NCI-H2107 (cell line): Measurements from ENCODE around the gene ELMO1.

Source experiments
- DNase-seq: peaks from one replicate; lab custom pipeline; 2025; lab: John Stamatoyannopoulos, UW

The ELMO1 gene

GRCh38 chr7:37408291-37409228 lies 40.1 kb downstream of the ELMO1 start:
- DNase-seq, result no peak

DNA sequence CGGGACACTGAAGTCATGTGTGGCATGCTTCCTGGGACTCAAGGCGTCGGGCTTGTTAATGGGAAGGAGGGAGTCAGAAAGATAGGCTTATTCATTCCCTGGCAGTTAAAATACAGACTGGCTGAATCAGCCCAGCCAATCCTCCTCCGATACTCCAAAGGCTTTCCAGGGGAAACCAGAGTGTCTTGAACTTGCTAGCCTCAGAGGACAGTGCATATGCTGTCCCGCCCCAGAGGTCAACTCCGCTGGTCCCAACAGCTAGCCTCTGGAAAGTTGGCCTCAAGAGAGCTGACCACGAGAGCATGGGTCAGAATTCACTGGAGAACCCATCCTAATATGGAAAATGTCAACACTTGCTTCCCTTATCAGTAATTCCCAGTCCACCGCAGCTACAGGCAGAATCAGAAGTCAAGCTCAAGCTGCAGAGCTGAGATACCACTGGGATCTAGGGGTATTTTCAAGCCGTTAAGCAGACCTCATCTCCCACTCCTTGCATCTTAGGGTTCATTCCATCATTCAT lies 43.0 kb downstream of the ELMO1 start:
- DNase-seq, result no peak

GRCh38 chr7:37405128-37405527 lies 43.5 kb downstream of the ELMO1 start:
- no peak for DNase-seq

- no peak for DNase-seq
Measured at GRCh38 chr7:37399876-37400421, 48.7 kb downstream of the ELMO1 start.

DNA sequence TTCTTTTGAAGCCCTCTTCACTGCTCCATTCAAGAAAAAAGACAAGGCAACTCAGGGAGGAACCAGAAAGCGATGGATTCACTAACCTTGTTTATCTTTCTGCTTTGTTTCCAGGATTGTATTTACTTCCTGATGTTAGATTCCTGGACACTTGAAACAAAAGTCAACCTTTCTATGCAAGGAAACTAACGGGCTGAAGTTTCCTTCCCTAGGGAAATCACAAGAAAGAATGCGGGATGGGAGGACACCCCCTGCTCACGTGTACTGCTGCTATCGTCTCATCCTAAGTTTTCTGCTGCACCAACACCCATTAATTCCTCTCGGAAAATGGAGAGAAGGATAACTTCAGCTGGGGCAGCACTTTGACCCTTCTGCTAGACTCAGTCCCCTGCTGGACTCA lies 50.3 kb downstream of the ELMO1 start:
- DNase-seq, result no peak

DNA sequence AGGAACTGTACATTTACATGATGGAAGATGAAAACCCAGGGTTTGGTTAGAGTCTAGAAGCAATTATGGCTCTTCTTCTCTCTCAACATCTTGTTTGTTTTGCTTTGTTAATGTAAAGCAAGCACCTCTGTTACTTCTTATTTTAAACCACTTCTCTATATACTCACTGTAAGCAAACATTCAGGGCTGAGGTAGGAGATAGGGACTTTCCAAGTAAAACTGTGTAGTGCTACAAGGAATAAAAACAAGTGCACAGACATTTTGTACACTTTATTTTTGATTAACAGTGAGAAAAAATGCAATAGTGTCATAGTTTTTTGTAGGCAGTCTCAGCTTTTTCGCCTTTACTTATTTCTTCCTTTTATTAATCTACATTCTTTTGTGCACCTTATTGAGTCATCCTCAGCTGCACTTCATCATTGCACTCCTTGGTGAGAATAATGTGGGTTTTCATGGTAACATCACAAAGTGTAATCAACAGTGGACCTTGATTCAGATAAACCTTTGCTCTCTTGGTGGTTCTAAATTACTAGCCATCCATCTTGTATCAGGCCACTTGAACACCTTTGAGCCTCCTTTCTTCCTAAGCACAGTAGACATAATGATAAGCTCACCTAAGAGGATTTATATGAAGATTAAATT lies 52.9 kb downstream of the ELMO1 start:
- no peak for DNase-seq

- DNase-seq, result no peak
Measured at GRCh38 chr7:37394158-37394557, 54.5 kb downstream of the ELMO1 start.

- no peak for DNase-seq
Measured at GRCh38 chr7:37393476-37393875, 55.2 kb downstream of the ELMO1 start.

GRCh38 chr7:37392673-37393017 lies 56.0 kb downstream of the ELMO1 start:
- no peak for DNase-seq

DNA sequence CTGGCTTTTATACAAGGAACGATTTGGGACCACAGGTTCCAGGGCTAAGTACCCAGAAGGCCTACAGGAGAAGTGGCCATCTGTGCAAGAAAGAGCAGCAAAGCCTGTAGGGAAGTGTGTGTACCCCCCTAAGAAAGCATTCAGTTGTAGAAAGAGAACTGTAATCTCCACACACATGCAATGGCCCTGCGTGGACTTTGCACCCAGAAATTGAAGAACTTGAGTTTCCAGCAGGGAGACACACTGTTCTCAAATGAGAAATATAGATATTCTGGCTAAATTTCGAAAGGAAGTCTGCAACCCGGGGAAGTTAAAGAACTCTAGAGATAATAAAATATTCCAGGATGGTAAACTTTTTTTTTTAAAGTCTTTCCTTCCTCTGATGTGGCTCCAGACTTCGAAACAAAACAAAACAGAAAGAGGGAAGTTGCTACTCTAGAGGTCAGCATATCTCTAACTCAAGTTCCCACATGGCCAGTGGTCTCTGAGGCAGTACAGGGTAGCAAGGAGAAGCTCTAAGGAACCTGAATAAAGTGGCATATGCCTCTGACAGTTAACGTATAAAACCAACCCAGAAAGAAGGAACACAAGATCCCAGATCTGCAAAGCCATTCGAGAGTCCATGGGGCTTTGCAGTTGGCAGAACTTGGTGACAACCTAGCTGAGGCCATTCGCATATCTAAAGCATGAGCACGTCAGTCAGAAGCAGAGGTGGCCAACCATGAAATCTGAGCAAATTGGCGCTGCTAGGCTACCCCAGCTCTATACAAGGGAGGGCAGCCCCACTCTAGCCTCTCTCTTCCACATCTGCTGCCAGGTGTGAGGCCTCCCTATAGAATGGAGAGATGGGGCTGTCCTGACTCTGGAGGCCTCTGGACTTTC lies 56.6 kb downstream of the ELMO1 start:
- no peak for DNase-seq

DNA sequence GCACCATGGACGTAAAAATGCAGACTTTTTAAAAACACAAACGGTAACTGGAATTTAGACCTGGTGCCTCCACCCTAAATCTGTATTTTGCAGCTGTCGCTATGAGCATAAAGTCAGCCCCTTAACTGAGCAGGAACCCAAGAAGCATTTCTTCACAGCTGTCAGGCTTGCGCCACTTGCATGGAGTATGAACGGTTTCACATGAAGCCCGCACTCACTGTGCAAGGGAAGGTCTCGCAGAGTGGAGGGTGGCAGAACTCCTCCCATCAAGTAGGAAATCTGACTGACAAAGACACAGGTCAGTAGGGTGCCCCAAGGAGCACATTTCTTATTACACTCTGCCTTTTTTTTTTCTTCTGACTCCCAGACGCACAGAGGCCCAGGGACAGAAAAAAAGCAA lies 58.5 kb downstream of the ELMO1 start:
- DNase-seq, result no peak

GRCh38 chr7:37388811-37389210 lies 59.9 kb downstream of the ELMO1 start:
- DNase-seq, result no peak

DNA sequence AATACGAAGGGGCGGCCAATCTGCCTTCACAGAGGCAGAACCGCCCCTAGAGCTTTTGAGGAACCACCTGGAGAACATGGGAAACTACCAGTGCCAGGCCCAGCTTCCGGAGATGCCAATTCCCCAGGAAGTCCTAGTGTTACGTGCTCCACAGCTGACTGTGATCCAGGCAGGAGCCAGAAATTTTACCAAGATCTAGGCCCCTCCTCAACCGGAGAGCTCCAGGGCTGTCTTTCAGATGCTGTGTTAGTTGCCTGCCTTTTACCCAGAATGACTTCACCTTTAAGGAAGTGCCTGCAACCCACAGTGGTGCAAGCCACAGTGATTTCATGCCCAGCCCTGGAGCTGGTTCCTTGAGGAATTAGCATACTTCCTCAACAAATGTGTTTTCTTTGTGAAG lies 62.9 kb downstream of the ELMO1 start:
- DNase-seq, result no peak

DNA sequence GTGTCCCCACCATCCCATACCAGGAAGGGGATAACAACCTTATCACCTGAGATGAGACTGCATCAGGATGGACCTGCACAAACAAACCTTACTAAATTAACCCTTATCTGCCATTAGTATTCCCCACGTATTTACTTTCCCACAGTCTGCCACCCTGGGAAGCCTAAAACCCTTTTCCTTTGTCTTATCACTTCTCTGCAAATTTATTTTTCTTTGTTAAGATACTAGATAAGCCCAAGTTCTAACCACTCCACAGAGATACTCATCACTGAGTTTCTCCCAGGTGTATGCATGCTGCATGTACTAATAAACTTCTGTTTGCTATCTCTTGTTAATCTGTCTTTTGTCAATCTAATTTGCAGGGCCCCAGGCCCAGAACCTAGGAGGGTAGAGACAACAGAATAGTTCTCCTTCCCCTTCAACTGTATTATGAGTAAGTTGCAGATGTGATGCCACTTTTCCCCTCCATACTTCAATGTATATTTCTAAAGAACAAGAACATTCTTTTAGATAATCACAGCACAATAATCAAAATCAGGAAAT lies 66.0 kb downstream of the ELMO1 start:
- no peak for DNase-seq

DNA sequence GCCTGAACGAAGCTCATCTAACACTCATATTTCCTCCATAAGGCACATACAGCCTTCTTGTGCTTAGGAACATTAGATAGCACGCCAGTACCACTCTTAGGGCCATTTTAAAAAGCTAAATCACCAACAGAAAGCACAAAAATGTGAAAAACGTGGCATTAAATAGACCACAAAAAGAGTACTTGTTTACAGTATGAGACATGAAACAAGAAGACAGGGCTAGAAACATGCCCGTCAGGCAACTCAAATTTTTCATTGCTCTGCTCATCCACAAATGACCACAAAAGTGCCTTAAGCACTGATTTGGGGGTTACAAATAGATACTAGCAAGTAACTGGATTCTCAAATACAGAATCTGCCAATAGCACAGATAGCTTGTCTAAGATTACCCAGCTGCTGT lies 67.8 kb downstream of the ELMO1 start:
- no peak for DNase-seq

GRCh38 chr7:37379546-37380277 lies 69.0 kb downstream of the ELMO1 start:
- no peak for DNase-seq

DNA sequence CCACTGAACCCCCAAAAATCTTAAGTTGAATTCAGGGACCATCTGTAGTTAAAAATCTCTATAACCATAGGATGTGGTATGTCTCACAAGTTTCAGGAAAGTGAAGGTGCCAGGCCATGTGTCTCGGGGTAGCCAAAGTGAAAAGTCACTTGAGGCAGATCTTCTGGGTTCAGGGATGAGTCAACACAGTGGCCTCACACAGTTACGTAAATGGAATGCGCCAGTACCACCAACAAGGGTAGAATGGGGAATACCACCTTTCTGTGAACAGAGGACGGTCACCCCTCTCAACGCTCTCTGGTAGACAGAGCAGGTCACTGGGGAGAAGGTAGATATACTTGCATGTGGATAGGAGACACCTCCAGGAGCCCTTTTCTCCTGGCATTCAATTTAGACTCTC lies 71.4 kb downstream of the ELMO1 start:
- DNase-seq, result no peak

- no peak for DNase-seq
Measured at GRCh38 chr7:37376386-37376785, 72.3 kb downstream of the ELMO1 start.

DNA sequence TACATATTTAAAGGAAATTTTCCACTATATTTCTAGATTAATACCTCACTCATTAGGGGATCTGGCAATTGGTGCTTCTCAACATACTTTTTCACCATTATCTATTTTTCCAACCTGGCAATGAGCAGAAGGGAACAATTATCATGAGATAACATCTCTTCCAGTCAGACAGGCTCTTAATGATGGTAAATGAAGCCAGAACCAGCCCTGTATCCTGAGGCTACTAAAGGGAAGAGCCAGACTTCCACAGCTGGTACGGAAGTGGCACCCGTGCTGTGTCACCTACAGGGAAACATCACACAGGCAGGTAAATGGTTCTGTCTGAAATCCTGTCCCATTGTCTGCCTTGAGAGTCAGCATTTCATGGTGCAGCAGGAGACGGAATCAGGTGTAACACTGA lies 75.9 kb downstream of the ELMO1 start:
- no peak for DNase-seq

DNA sequence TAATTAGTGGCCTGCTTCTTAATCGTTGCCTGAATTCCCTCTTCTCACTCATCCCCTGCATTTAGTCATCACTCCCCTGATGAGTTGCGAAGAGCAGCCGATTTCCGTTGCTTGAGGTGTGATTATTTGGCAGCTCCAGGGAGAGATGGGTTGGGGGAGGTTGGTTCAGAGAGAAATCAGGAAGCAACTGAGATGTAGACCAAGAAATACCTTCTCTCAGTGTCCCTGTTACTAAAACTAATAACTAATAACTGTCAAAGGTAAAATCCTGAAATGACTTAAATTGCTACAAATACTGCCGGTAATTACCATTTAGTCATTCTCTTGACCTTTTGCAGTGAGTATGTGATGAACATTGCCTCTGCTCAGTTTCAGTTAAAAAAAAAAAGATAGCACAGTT lies 76.9 kb downstream of the ELMO1 start:
- no peak for DNase-seq

DNA sequence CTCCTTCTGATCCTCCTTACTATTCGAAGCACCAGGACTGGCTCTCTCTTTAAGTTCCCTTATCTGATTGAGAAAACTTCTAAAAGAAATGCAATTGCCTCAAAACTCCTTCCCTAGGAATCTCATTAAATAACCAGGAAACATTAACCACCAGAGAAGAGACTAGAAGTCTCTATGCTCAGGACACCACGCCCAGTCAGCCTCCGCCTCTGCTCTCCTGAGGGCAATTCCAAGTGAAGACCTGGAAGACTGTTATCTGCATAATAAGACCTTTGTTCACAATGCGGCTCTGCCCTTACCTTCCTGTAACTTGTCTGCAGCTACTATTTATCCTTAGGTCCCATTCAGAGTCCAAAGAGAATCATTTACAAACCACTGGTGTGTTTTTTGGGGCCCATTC lies 78.8 kb downstream of the ELMO1 start:
- no peak for DNase-seq
